Osteoblast (primary cell): Measurements from ENCODE around the gene CXCL3. TPM values are rescaled to one million over a fixed set of nuclear protein-coding genes. Genes with fewer than 3 reads are reported as not detected.

Source experiments
- DNase-seq: peaks from one replicate; pipeline ENCODE4 v3.0.0; 2011; ENCODE audit warnings: low spot score, mixed read lengths; ENCODE audit not compliant: insufficient read length; ENCODE audit errors: missing footprints
- H2AFZ ChIP-seq: 2 replicates; pipeline ENCODE4 v1.6.0; 2011; ENCODE audit warnings: mild to moderate bottlenecking, low read length
- H3K27ac ChIP-seq: 2 replicates; pipeline ENCODE4 v1.5.1; 2011; ENCODE audit warnings: mild to moderate bottlenecking, low read depth, low read length, moderate library complexity
- H3K27me3 ChIP-seq: 2 replicates; pipeline ENCODE4 v1.6.0; 2012; ENCODE audit warnings: mild to moderate bottlenecking, control low read depth, inconsistent platforms, low read length, moderate library complexity; ENCODE audit not compliant: insufficient read depth
- H3K36me3 ChIP-seq: 2 replicates; pipeline ENCODE4 v1.5.1; 2011; ENCODE audit warnings: mild to moderate bottlenecking, low read length, control low read depth, moderate library complexity; ENCODE audit not compliant: insufficient read depth
- H3K4me1 ChIP-seq: 2 replicates; pipeline ENCODE4 v1.5.1; 2011; ENCODE audit warnings: mild to moderate bottlenecking, low read length, control low read depth, moderate library complexity; ENCODE audit not compliant: insufficient read depth
- H3K4me2 ChIP-seq: 2 replicates; pipeline ENCODE4 v1.6.0; 2011; ENCODE audit warnings: mild to moderate bottlenecking, low read length; ENCODE audit not compliant: insufficient read depth
- H3K4me3 ChIP-seq: fragments of 200-600 bp; sonication (generic); 3 replicates; pipeline ENCODE4 v1.5.1; 2012; ENCODE audit warnings: mild to moderate bottlenecking, low read length, inconsistent platforms; ENCODE audit not compliant: insufficient read depth
- H3K79me2 ChIP-seq: 2 replicates; pipeline ENCODE4 v1.6.0; 2012; ENCODE audit warnings: mild to moderate bottlenecking, low read length, control low read depth, inconsistent platforms; ENCODE audit not compliant: insufficient read depth
- H3K9me3 ChIP-seq: 2 replicates; pipeline ENCODE4 v1.5.1; 2011; ENCODE audit warnings: low read depth, low read length, control low read depth
- H4K20me1 ChIP-seq: 2 replicates; pipeline ENCODE4 v1.6.0; 2012; ENCODE audit warnings: mild to moderate bottlenecking, low read length, control low read depth; ENCODE audit not compliant: insufficient read depth
- total RNA-seq: library from RNA; depleted of rRNA; stranded (reverse); fragments of >200 nt; gene quantifications from 2 replicates; pipeline ENCODE4 v1.2.3, GENCODE V29; 2012
- TF ChIP-seq, protein P1 (sequence below): IDR thresholded peaks from 2 replicates; pipeline ENCODE4 v1.5.1; 2011; ENCODE audit warnings: mild to moderate bottlenecking, low read depth, low read length, moderate library complexity; ENCODE audit errors: extremely low read depth

The CXCL3 gene
- total RNA-seq, 1 donor: 0.36 TPM

DNA sequence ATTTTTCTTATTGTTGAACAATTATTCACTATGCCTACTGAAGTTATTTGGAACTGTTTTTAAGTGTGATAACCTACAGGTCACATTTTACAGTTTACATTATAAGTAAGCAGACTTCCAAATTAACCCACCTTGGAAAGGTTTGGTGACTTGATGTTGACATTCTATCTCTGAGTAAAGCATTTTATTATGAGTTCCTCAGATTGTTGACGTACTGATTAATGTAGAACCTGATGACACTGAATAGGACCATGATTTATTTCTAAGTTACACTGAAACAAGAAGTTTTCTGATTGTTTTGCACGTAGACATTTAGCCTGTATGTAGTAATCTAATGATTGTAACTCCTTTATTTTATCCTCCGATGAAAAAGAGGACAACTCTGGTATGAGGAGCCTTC is 17.0 kb upstream of the CXCL3 start:
- Histone ChIP-seq H3K4me2 (no peak overlapping the region), H3K9me3 (no peaks in the 10 kb centered on the region), H3K27ac (peak overlapping the region; percentile 86), H3K4me1 (peaks cover 10% of the 10 kb centered on the region), H2AFZ (no peak overlapping the region), H3K27me3 (no peaks in the 10 kb centered on the region), H3K36me3 (no peaks in the 10 kb centered on the region), H3K79me2 (no peaks in the 10 kb centered on the region), H4K20me1 (no peaks in the 10 kb centered on the region), H3K4me3 (no peak overlapping the region)
- TF ChIP-seq, protein P1, sequence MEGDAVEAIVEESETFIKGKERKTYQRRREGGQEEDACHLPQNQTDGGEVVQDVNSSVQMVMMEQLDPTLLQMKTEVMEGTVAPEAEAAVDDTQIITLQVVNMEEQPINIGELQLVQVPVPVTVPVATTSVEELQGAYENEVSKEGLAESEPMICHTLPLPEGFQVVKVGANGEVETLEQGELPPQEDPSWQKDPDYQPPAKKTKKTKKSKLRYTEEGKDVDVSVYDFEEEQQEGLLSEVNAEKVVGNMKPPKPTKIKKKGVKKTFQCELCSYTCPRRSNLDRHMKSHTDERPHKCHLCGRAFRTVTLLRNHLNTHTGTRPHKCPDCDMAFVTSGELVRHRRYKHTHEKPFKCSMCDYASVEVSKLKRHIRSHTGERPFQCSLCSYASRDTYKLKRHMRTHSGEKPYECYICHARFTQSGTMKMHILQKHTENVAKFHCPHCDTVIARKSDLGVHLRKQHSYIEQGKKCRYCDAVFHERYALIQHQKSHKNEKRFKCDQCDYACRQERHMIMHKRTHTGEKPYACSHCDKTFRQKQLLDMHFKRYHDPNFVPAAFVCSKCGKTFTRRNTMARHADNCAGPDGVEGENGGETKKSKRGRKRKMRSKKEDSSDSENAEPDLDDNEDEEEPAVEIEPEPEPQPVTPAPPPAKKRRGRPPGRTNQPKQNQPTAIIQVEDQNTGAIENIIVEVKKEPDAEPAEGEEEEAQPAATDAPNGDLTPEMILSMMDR: no peak
- no peak for DNase-seq

DNA sequence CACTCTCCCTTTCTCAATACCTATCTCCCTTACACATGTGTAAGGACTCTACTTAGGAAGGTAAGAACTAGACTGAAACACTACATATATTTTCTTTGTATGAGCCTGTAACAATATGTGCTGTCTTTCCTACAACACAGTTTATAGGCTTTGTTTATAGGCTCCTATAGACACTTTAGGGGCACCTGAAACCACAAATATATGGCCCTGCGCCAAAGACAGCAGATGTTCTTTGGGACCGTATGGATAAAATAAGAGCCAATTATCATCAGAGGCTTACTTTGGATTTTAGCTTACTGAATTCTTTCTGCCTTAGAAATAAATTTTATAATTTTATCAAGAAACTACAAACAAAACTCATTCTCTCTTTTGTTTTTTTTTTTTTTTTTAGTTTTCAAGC is 16.6 kb upstream of the CXCL3 start:
- Histone ChIP-seq H2AFZ (no peak overlapping the region), H3K36me3 (no peaks in the 10 kb centered on the region), H3K27ac (no peak overlapping the region), H3K4me3 (no peak overlapping the region), H3K9me3 (no peaks in the 10 kb centered on the region), H3K79me2 (no peaks in the 10 kb centered on the region), H3K4me2 (no peak overlapping the region), H3K27me3 (no peaks in the 10 kb centered on the region), H4K20me1 (no peaks in the 10 kb centered on the region), H3K4me1 (peaks cover 10% of the 10 kb centered on the region)
- TF ChIP-seq, protein P1: no peak
- DNase-seq: no peak

DNA sequence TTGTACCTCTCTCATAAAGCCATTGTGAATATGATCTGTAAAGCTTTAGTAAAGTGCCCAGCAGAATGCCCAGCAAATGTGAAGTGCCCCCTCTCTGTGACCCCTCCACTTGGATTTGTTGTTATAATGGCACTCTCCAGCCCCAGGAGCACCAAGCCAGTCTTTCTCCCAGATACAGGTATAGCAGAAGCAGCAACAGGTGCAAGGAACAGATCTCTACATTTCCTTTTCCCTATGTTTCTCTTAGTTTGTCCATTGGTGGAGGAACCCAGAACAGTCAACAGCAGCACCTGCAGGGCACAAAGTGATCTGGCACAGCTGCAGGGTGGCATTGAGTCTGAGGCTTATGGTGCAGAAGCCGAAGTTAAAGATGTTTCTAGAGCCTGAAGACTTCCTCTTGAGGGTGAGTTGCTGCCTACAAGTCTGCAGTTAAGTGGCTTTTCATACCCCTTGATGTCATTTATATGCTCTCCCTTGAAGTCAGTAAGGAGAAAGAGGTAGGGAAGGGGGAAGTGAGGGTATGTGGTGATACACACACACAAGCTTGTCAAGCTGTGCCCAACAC is 16.1 kb upstream of the CXCL3 start:
- Histone ChIP-seq H3K36me3 (no peaks in the 10 kb centered on the region), H3K27me3 (no peaks in the 10 kb centered on the region), H2AFZ (no peak overlapping the region), H3K4me2 (no peak overlapping the region), H3K79me2 (no peaks in the 10 kb centered on the region), H3K9me3 (no peaks in the 10 kb centered on the region), H3K4me1 (peaks cover 10% of the 10 kb centered on the region), H3K4me3 (no peak overlapping the region), H3K27ac (no peak overlapping the region), H4K20me1 (no peaks in the 10 kb centered on the region)
- TF ChIP-seq, protein P1: no peak
- DNase-seq: no peak

DNA sequence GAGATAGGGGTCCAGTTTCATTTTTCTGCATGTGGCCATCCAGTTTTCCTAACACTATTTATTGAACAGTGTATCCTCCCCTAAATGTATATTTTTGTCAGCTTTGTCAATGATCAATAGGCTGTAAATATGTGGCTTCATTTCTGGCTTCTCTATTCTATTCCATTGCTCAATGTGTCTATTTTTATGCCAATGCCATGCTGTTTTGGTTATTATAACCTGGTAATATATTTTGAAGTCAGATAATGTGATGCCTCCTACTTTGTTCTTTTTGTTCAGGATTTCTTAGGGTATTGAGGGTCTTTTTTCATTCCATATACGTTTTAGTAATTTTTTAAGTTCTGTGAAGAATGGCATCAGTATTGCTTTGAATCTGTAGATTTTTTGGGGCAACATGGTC is 8.7 kb upstream of the CXCL3 start:
- DNase-seq: no peak
- H4K20me1 ChIP-seq: no peaks in the 10 kb centered on the region
- H2AFZ ChIP-seq: no peak overlapping the region
- no peaks in the 10 kb centered on the region for H3K9me3 ChIP-seq
- peaks cover 13% of the 10 kb centered on the region for H3K4me1 ChIP-seq
- H3K4me3 ChIP-seq: no peak overlapping the region
- no peaks in the 10 kb centered on the region for H3K79me2 ChIP-seq
- no peaks in the 10 kb centered on the region for H3K36me3 ChIP-seq
- no peak overlapping the region for H3K27ac ChIP-seq
- H3K4me2 ChIP-seq: no peak overlapping the region
- no peaks in the 10 kb centered on the region for H3K27me3 ChIP-seq
- TF ChIP-seq, protein P1: no peak
